AML-193 (cell line): ENCODE data around the gene ZNF805.
"Not testable (repeated sequence)": the region's sequence is repeated elsewhere in the genome, so short reads cannot be mapped to it uniquely, and the experiment has no call there.

ENCODE experiments used
- DNase-seq, 2 experiments: peaks; one replicate each; lab custom pipeline; 2025; lab: John Stamatoyannopoulos, UW

ZNF805 gene

GRCh38 chr19:57269515-57270250, 29.3 kb downstream of the ZNF805 start:
- no peak for DNase-seq

GRCh38 chr19:57271280-57271679, 30.8 kb downstream of the ZNF805 start:
- no peak for DNase-seq

GRCh38 chr19:57273014-57273413, 32.6 kb downstream of the ZNF805 start:
- no peak for DNase-seq

- no peak for DNase-seq
These were observed 36.0 kb downstream of the ZNF805 start for GRCh38 chr19:57276430-57276829.

GRCh38 chr19:57278481-57278880, 38.0 kb downstream of the ZNF805 start:
- not testable (repeated sequence) for DNase-seq

GRCh38 chr19:57279418-57280164, 39.2 kb downstream of the ZNF805 start:
- DNase-seq = peak; percentile 77 to 87

GRCh38 chr19:57280165-57280961, 39.9 kb downstream of the ZNF805 start, which contains the start of gene ZNF460:
Gene ZNF460 (plus strand): TSS chr19:57280485. CDS start chr19:57280807, 322 bp downstream.
- DNase-seq = peak; percentile 89

- DNase-seq = peak; percentile 3 to 22
These were observed 40.5 kb downstream of the ZNF805 start for GRCh38 chr19:57280962-57281400.

- DNase-seq = no peak
These were observed 41.7 kb downstream of the ZNF805 start for GRCh38 chr19:57282011-57282643.

GRCh38 chr19:57288373-57288772, 47.9 kb downstream of the ZNF805 start:
- no peak for DNase-seq

GRCh38 chr19:57290970-57291369, 50.5 kb downstream of the ZNF805 start:
- no peak for DNase-seq

GRCh38 chr19:57292547-57292946, 52.1 kb downstream of the ZNF805 start:
- no peak for DNase-seq

- no peak for DNase-seq
These were observed 53.3 kb downstream of the ZNF805 start for GRCh38 chr19:57293719-57294118.

GRCh38 chr19:57302020-57302465, 61.6 kb downstream of the ZNF805 start:
- no peak for DNase-seq

- DNase-seq = no peak
These were observed 62.4 kb downstream of the ZNF805 start for GRCh38 chr19:57302727-57303401.
